ENCODE measurements around the gene TRAPPC3. TPM values are rescaled to one million over a fixed set of nuclear protein-coding genes. Genes with fewer than 3 reads are reported as not detected.

Gene TRAPPC3
- total RNA-seq, 2 donors from 2014 or later: 43.7 to 55.3 TPM

- peak overlapping the region; percentile 88 to 96 for H3K27ac Mint-ChIP-seq
- H3K9me3 Mint-ChIP-seq: no peaks in the 10 kb centered on the region
- peaks cover 24 to 36% of the 10 kb centered on the region in 2 donors for H3K36me3 Mint-ChIP-seq
- ATAC-seq: no peak
- no peak for DNase-seq (ENCODE audit: low spot score in 2 of 2)
Measured at GRCh38 chr1:36157973-36158826, 8.9 kb upstream of the TRAPPC3 start.

GRCh38 chr1:36157115-36157903, 8.0 kb upstream of the TRAPPC3 start:
- peak overlapping the region; percentile 88 to 96 for H3K27ac Mint-ChIP-seq
- H3K9me3 Mint-ChIP-seq: no peaks in the 10 kb centered on the region
- ATAC-seq (no peak), DNase-seq (ENCODE audit: low spot score in 2 of 2) (peak in 1 of 2 donors; percentile 12)
- peaks cover 24 to 30% of the 10 kb centered on the region in 2 donors for H3K36me3 Mint-ChIP-seq

GRCh38 chr1:36156329-36157114, 7.2 kb upstream of the TRAPPC3 start:
- Mint-ChIP-seq H3K9me3 (no peaks in the 10 kb centered on the region), H3K27ac (peak overlapping the region; percentile 88 to 96), H3K36me3 (peaks cover 16 to 22% of the 10 kb centered on the region in 2 donors)
- peak; percentile 21 to 42 for ATAC-seq
- DNase-seq (ENCODE audit: low spot score in 2 of 2): peak in 1 of 2 donors; percentile 68

GRCh38 chr1:36155408-36156328, 6.4 kb upstream of the TRAPPC3 start, which contains the start of gene MAP7D1:
MAP7D1 (plus strand) TSS chr1:36156160; CDS start chr1:36156418, 258 bp downstream.
- Mint-ChIP-seq H3K27ac (peak within 1 kb of the TSS; percentile 91 to 96), H3K9me3 (no peaks in the 10 kb centered on the region), H3K36me3 (peaks cover 14 to 15% of the 10 kb centered on the region in 2 donors)
- DNase-seq (ENCODE audit: low spot score in 2 of 2) (peak; percentile 83 to 93), ATAC-seq (peak; percentile 71 to 73)

- no peak for DNase-seq (ENCODE audit: low spot score in 2 of 2)
- Mint-ChIP-seq H3K27ac (peak overlapping the region; percentile 75 to 91), H3K36me3 (peaks cover 14 to 15% of the 10 kb centered on the region in 2 donors), H3K9me3 (no peaks in the 10 kb centered on the region)
- no peak for ATAC-seq
Measured at GRCh38 chr1:36154765-36155407, 5.6 kb upstream of the TRAPPC3 start.

GRCh38 chr1:36154335-36154734, 5.0 kb upstream of the TRAPPC3 start:
- Mint-ChIP-seq H3K36me3 (peaks cover 15 to 16% of the 10 kb centered on the region in 2 donors), H3K27ac (peak overlapping the region; percentile 75 to 91), H3K9me3 (no peaks in the 10 kb centered on the region)
- no peak for DNase-seq (ENCODE audit: low spot score in 2 of 2)
- no peak for ATAC-seq

GRCh38 chr1:36153476-36153875, 4.2 kb upstream of the TRAPPC3 start:
- DNase-seq (ENCODE audit: low spot score in 2 of 2): no peak
- ATAC-seq: no peak

GRCh38 chr1:36151845-36152203, 2.5 kb upstream of the TRAPPC3 start:
- peak in 1 of 2 donors; percentile 46 for DNase-seq (ENCODE audit: low spot score in 2 of 2)
- H3K9me3 Mint-ChIP-seq: no peaks in the 10 kb centered on the region
- H3K36me3 Mint-ChIP-seq: peaks cover 2 to 17% of the 10 kb centered on the region in 2 donors
- no peak for ATAC-seq
- H3K27ac Mint-ChIP-seq: peak overlapping the region; percentile 91 to 95

More at GRCh38 chr1:36153476-36153875, 4.2 kb upstream of the TRAPPC3 start:
- Mint-ChIP-seq H3K27ac (peak overlapping the region in 1 of 2 donors; percentile 91), H3K9me3 (no peaks in the 10 kb centered on the region), H3K36me3 (peaks cover 14 to 18% of the 10 kb centered on the region in 2 donors)

- ATAC-seq: no peak
- Mint-ChIP-seq H3K9me3 (no peaks in the 10 kb centered on the region), H3K36me3 (peaks cover 5 to 20% of the 10 kb centered on the region in 2 donors)
Measured at GRCh38 chr1:36151134-36151844, 2.0 kb upstream of the TRAPPC3 start.

GRCh38 chr1:36150296-36151133, 1.2 kb upstream of the TRAPPC3 start:
- Mint-ChIP-seq H3K36me3 (peaks cover 5 to 20% of the 10 kb centered on the region in 2 donors), H3K27ac (peak overlapping the region; percentile 92 to 99), H3K9me3 (no peaks in the 10 kb centered on the region)
- ATAC-seq: peak; percentile 67 to 73
- DNase-seq (ENCODE audit: low spot score in 2 of 2): peak; percentile 80 to 88

More at GRCh38 chr1:36151134-36151844, 2.0 kb upstream of the TRAPPC3 start:
- DNase-seq (ENCODE audit: low spot score in 2 of 2): no peak
- peak overlapping the region; percentile 92 to 95 for H3K27ac Mint-ChIP-seq

- peak overlapping the region; percentile 92 to 99 for H3K27ac Mint-ChIP-seq
- H3K36me3 Mint-ChIP-seq: peaks cover 5 to 20% of the 10 kb centered on the region in 2 donors
- no peak for ATAC-seq
- DNase-seq (ENCODE audit: low spot score in 2 of 2): peak in 1 of 2 donors; percentile 24
- no peaks in the 10 kb centered on the region for H3K9me3 Mint-ChIP-seq
Measured at GRCh38 chr1:36149973-36150295, 648 bp upstream of the TRAPPC3 start.

GRCh38 chr1:36148821-36149236, 457 bp downstream of the TRAPPC3 start:
- H3K36me3 Mint-ChIP-seq: peaks cover 5 to 20% of the 10 kb centered on the region in 2 donors
- H3K27ac Mint-ChIP-seq: peak overlapping the region; percentile 92 to 99
- H3K9me3 Mint-ChIP-seq: no peaks in the 10 kb centered on the region
- ATAC-seq (no peak), DNase-seq (ENCODE audit: low spot score in 2 of 2) (no peak)

GRCh38 chr1:36144413-36144812, 4.9 kb downstream of the TRAPPC3 start:
- H3K36me3 Mint-ChIP-seq: peaks cover 5 to 23% of the 10 kb centered on the region in 2 donors
- H3K27ac Mint-ChIP-seq: peak overlapping the region in 1 of 2 donors; percentile 65
- DNase-seq (ENCODE audit: low spot score in 2 of 2) (no peak), ATAC-seq (no peak)
- no peaks in the 10 kb centered on the region for H3K9me3 Mint-ChIP-seq

- Mint-ChIP-seq H3K27ac (no peak overlapping the region), H3K9me3 (no peaks in the 10 kb centered on the region), H3K36me3 (peaks cover 5 to 19% of the 10 kb centered on the region in 2 donors)
- peak; percentile 36 to 41 for ATAC-seq
- DNase-seq (ENCODE audit: low spot score in 2 of 2): no peak
Measured at GRCh38 chr1:36143424-36143823, 5.9 kb downstream of the TRAPPC3 start.

All from activated naive CD4-positive, alpha-beta T cell treated with anti-CD3 and anti-CD28 coated beads, Interleukin-2, amount 50 U/mL, for 72 hours (primary cell).